ENCODE data around the gene PIK3C2G.

PIK3C2G gene

DNA sequence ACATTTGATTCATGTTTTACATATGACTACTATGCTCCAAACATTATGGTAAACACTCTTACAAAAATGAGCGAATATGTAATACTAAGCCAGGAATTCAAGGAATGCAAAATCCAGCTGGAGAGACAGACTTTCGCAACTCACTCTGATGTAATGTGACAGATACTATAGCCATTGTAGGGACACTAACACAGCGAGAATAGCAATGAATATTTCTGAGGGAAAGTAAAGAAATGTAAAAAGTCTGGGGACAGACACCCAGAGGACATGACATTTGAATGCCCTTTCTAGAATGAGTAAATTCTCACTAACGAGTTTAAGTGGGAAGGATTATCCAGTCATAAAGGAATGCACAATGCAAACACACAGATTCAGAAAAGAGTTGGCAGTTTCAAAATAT, 121.9 kb downstream of the PIK3C2G start:
- no peak overlapping the region for H3K27ac ChIP-seq
- no peak for TF ChIP-seq ZFX (IDR thresholded peaks at IDR 0.05; ENCODE audit: borderline replicate concordance)
- TF ChIP-seq, protein P1, sequence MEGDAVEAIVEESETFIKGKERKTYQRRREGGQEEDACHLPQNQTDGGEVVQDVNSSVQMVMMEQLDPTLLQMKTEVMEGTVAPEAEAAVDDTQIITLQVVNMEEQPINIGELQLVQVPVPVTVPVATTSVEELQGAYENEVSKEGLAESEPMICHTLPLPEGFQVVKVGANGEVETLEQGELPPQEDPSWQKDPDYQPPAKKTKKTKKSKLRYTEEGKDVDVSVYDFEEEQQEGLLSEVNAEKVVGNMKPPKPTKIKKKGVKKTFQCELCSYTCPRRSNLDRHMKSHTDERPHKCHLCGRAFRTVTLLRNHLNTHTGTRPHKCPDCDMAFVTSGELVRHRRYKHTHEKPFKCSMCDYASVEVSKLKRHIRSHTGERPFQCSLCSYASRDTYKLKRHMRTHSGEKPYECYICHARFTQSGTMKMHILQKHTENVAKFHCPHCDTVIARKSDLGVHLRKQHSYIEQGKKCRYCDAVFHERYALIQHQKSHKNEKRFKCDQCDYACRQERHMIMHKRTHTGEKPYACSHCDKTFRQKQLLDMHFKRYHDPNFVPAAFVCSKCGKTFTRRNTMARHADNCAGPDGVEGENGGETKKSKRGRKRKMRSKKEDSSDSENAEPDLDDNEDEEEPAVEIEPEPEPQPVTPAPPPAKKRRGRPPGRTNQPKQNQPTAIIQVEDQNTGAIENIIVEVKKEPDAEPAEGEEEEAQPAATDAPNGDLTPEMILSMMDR (IDR thresholded peaks at IDR 0.05), result no peak

DNA sequence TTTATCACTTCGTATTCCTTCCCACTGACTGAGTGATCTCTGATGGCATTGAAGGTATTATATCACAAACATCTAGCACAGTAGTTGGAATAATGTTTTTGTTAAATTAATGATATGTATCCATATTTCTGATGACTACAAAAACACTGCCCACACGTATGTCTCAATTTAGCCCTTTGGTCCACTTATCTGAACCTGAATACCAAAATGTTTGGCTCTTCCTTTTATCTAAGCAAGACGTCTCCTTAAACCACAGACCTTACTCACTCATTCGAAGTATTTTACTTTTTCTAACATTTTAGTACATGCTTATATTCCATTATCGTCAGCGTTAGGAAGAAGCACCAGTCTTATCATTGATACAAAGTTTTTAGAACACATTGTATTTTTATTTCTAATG, 126.4 kb downstream of the PIK3C2G start:
- TF ChIP-seq ZFX (IDR thresholded peaks at IDR 0.05; ENCODE audit: borderline replicate concordance), result no peak
- TF ChIP-seq, protein P1 (IDR thresholded peaks at IDR 0.05), result no peak
- H3K27ac ChIP-seq, result no peak overlapping the region

DNA sequence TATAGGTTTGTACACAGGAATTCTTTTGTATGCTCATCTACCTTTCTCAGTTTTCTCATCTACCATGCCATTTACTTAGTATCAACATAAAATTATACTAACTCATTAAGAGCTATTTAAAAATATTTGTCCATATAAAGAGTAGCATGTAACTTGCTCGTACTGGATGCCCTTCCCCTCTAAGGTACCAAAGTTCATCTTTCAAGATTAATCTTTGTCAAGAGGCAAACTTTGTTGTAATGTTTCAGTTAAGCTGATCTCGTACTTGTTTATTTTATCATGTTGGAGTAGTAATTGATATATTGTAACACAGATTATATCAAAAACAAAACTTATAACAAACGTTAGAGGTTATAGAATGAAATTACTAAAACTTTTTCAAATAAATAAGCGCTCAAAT, 128.5 kb downstream of the PIK3C2G start:
- H3K27ac ChIP-seq, result no peak overlapping the region
- TF ChIP-seq, protein P1 (IDR thresholded peaks at IDR 0.05), result no peak
- TF ChIP-seq ZFX (IDR thresholded peaks at IDR 0.05; ENCODE audit: borderline replicate concordance), result no peak

DNA sequence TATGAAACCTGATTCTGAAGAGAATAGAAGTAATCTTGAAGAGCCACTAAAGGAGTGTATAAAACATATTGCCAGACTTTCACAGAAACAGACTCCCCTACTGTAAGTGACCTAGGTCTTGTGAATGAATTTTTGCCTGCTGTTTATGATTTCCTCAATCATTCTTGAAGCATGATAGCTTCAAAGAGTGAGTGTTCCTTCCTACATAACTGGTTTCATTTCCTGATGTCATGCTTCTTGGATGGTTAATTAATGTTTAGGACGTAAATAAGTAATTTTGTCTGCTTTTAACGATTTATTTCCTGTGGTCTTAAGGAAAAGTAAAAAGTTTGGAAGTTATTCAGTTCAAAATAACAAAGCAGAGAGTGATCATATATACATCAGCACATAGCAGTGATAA, 129.8 kb downstream of the PIK3C2G start:
- TF ChIP-seq ZFX (IDR thresholded peaks at IDR 0.05; ENCODE audit: borderline replicate concordance), result no peak
- TF ChIP-seq, protein P1 (IDR thresholded peaks at IDR 0.05), result no peak

DNA sequence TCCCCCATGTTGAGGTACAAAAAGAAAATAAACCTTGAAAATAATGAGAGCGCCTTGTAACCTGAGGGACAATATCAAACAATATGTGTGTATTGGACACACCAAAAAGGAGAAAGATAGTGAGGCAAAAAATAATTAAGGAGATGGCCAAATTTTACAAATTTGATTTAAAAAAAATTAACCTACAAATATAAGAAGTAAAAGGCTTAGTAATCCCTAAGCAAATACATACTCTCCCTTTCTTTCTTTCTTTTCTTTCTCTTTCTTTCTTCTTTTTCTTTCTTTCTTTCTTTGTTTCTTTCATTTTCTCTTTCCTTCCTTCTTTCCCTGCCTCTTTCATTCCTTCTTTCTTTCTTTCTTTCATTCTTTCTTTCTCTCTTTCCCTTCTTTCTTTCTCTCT, 133.4 kb downstream of the PIK3C2G start:
- TF ChIP-seq ZFX (IDR thresholded peaks at IDR 0.05; ENCODE audit: borderline replicate concordance), result no peak
- TF ChIP-seq, protein P1 (IDR thresholded peaks at IDR 0.05), result no peak

More for the DNA sequence above, 129.8 kb downstream of the PIK3C2G start:
- no peak overlapping the region for H3K27ac ChIP-seq

DNA sequence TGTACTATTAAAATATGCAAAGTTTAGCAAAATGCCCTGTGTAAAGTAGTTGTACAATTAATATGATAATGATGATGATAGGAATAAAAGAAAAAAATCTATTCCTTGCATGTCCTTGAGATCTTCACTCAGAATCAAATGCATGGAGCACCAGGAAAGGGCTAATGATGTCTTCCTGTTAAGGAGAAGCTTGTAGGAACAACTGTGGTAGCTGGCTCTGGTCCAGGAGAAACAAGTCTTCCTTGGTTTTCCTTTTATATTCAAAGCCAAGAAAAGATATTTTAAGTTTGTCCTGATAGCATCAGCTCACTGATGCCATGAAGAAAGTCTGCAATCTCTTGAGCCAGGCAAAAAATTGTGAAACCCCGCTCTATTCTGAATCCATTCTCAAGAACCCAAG, 138.9 kb downstream of the PIK3C2G start:
- no peak for TF ChIP-seq ZFX (IDR thresholded peaks at IDR 0.05; ENCODE audit: borderline replicate concordance)
- TF ChIP-seq, protein P1 (IDR thresholded peaks at IDR 0.05), result no peak
- H3K27ac ChIP-seq, result no peak overlapping the region

More for the DNA sequence above, 133.4 kb downstream of the PIK3C2G start:
- H3K27ac ChIP-seq, result no peak overlapping the region

DNA sequence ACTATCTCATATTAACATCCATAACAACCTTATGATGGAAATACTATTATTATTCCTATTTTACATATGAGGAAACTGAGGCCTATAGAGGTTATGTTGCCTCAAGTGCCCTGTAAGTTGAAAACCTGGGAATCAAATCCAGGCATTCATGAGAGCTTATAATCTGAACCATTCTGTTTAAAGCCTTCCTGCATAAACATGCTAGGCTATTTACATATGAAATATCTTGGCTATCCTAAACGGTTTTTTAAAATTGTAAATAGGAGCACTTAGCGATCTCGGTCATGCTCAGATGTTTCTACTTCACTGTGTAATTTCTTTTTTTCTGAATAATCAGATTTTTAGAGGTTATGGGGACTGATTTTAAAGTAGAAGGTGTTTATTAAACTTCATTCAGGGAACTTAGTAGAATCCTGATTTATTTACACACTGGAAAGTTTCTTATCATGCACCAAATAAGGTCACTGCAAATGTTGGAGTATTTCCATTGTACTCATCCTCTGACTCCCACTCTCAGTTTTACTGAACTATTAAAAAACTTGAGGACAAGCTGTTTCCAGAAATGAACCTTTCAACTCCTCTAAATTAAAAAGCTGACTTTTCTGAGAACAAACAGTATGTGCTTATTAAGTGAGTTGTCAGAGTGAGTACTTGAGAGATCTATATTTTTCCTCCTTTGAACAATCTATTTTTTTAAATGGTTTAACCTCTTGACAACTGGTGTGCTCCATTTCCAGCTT, 141.7 kb downstream of the PIK3C2G start:
- H3K27ac ChIP-seq, result no peak overlapping the region
- no peak for TF ChIP-seq ZFX (IDR thresholded peaks at IDR 0.05; ENCODE audit: borderline replicate concordance)
- TF ChIP-seq, protein P1 (IDR thresholded peaks at IDR 0.05), result no peak
